GM23338 (cell line): ENCODE data around the gene UST. TPM values are rescaled to one million over a fixed set of nuclear protein-coding genes. Genes with fewer than 3 reads are reported as not detected.

Source experiments
- ATAC-seq: fragments of 200-7000 bp; cut with Tn5 transposase; 3 replicates; pipeline ENCODE4 v1.9.1; 2020
- DNase-seq: peaks from one replicate; pipeline ENCODE4 v3.0.0-alpha.2; 2015; ENCODE audit warnings: low spot score
- H2AFZ ChIP-seq: fragments of 200-600 bp; sonication (generic); 2 replicates; pipeline ENCODE4 v1.8.0; 2016; ENCODE audit warnings: antibody characterized with exemption, mild to moderate bottlenecking, moderate library complexity
- H3F3A ChIP-seq: fragments of 200-600 bp; sonication (generic); replicated peaks from 2 replicates; pipeline ENCODE4 v1.8.0; 2017; ENCODE audit warnings: antibody characterized with exemption, mixed run types, low read depth
- H3K27ac ChIP-seq: fragments of 200-600 bp; sonication (generic); 2 replicates; pipeline ENCODE4 v1.6.1; 2016; ENCODE audit warnings: low read depth
- H3K27me3 ChIP-seq: fragments of 200-600 bp; sonication (generic); 2 replicates; pipeline ENCODE4 v1.8.0; 2016; ENCODE audit warnings: mild to moderate bottlenecking, mixed run types, moderate library complexity; ENCODE audit not compliant: insufficient read depth
- H3K36me3 ChIP-seq: fragments of 200-600 bp; sonication (generic); 2 replicates; pipeline ENCODE4 v1.8.0; 2016; ENCODE audit warnings: mild to moderate bottlenecking; ENCODE audit not compliant: insufficient read depth
- H3K4me1 ChIP-seq: fragments of 200-600 bp; sonication (generic); 2 replicates; pipeline ENCODE4 v1.8.0; 2016; ENCODE audit warnings: mild to moderate bottlenecking, moderate library complexity; ENCODE audit not compliant: insufficient read depth
- H3K4me2 ChIP-seq: fragments of 200-600 bp; sonication (generic); 2 replicates; pipeline ENCODE4 v1.7.1; 2017; ENCODE audit warnings: mixed run types
- H3K4me3 ChIP-seq: fragments of 200-600 bp; sonication (generic); 2 replicates; pipeline ENCODE4 v1.6.1; 2016; ENCODE audit warnings: mixed run types
- H3K79me2 ChIP-seq: fragments of 200-600 bp; sonication (generic); replicated peaks from 2 replicates; pipeline ENCODE4 v1.8.0; 2017; ENCODE audit warnings: mild to moderate bottlenecking; ENCODE audit not compliant: insufficient read depth
- H3K9me2 ChIP-seq: fragments of 200-600 bp; sonication (generic); 2 replicates; pipeline ENCODE4 v1.8.0; 2017; ENCODE audit not compliant: insufficient read depth
- H4K20me1 ChIP-seq: fragments of 200-600 bp; sonication (generic); replicated peaks from 2 replicates; pipeline ENCODE4 v1.8.0; 2017; ENCODE audit warnings: mild to moderate bottlenecking; ENCODE audit not compliant: insufficient read depth
- H3K27ac Mint-ChIP-seq: 2 replicates; pipeline ENCODE4 v1.8.0; 2020; ENCODE audit warnings: inconsistent platforms, mild to moderate bottlenecking, moderate library complexity, mixed read lengths
- H3K27me3 Mint-ChIP-seq: 3 replicates; pipeline ENCODE4 v1.8.0; 2022; ENCODE audit warnings: low read depth, mild to moderate bottlenecking, moderate library complexity, mixed read lengths, inconsistent platforms; ENCODE audit not compliant: insufficient read depth, poor library complexity
- H3K36me3 Mint-ChIP-seq: 3 replicates; pipeline ENCODE4 v1.8.0; 2021; ENCODE audit warnings: low read depth, mild to moderate bottlenecking, inconsistent platforms, moderate library complexity, mixed read lengths
- H3K4me1 Mint-ChIP-seq: 3 replicates; pipeline ENCODE4 v1.8.0; 2020; ENCODE audit warnings: mild to moderate bottlenecking, inconsistent platforms, mixed read lengths
- H3K4me3 Mint-ChIP-seq: 3 replicates; pipeline ENCODE4 v1.8.0; 2021; ENCODE audit warnings: moderate library complexity, mild to moderate bottlenecking, inconsistent platforms, mixed read lengths
- H3K9me3 Mint-ChIP-seq: 3 replicates; pipeline ENCODE4 v1.8.0; 2020; ENCODE audit warnings: moderate library complexity, mild to moderate bottlenecking, inconsistent platforms, mixed read lengths
- EZH2 ChIP-seq: fragments of 200-600 bp; sonication (generic); IDR thresholded peaks from one replicate; pipeline ENCODE4 v1.8.0; 2017; ENCODE audit warnings: antibody characterized with exemption, mild to moderate bottlenecking, low read depth; ENCODE audit not compliant: unreplicated experiment
- POLR2AphosphoS5 ChIP-seq: IDR thresholded peaks from 2 replicates; pipeline ENCODE4 v1.6.1; 2016; ENCODE audit warnings: antibody characterized with exemption, low read depth
- STAT1 ChIP-seq: IDR thresholded peaks from one replicate; pipeline ENCODE4 v1.6.1; 2016; ENCODE audit warnings: antibody characterized with exemption; ENCODE audit not compliant: unreplicated experiment
- ZNF114 ChIP-seq: fragments of 250-450 bp; sonication (Bioruptor Pico); IDR thresholded peaks from 2 replicates; pipeline ENCODE4 v1.5.0; 2020; ENCODE audit warnings: mild to moderate bottlenecking, moderate library complexity
- polyA plus RNA-seq: library from polyadenylated mRNA; unstranded; fragments of >200 nt; fragmentation: Nextera tagmentation; extraction: Ambion mirVana; gene quantifications from 2 replicates; pipeline ENCODE4 v1.2.1, GENCODE V29; 2016
- total RNA-seq: library from RNA; depleted of rRNA; stranded (reverse); fragments of >200 nt; shearing (Covaris generic); gene quantifications from 2 replicates; pipeline ENCODE4 v1.2.3, GENCODE V29; 2014
- TF ChIP-seq, protein P1 (sequence below): IDR thresholded peaks from 2 replicates; pipeline ENCODE4 v1.6.1; 2016; ENCODE audit warnings: antibody characterized with exemption
- TF ChIP-seq, protein P2 (sequence below): fragments of 250-450 bp; sonication (Bioruptor Pico); IDR thresholded peaks from 2 replicates; pipeline ENCODE4 v1.5.0; 2020; ENCODE audit warnings: mild to moderate bottlenecking, moderate library complexity

Gene UST
- total and polyA plus RNA-seq, 2 experiments from 2014 or later: 12.6 to 33.0 TPM

DNA sequence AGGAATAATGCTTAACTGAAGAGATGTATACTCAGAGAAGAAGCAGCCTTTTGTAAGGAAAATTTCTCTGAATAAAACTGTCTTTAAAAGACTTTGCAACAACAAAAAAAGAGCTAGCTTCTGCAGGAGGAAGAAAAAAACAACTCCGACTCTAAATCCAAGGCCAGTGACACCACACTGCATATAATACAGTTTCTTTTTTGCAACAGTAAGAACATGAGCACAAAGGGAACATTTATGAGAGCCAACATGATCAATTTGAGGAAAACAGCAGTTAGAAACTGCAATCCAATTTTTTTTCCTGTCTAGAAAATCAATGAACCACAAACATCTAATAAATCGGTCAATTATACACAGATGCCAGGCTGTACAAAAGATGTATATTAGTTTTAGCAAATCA lies 42.9 kb upstream of the UST start:
- no peaks in the 10 kb centered on the region for H3K4me1 ChIP-seq
- peaks cover 4% of the 10 kb centered on the region; the same call in 1 of the 3 replicates for H3K36me3 Mint-ChIP-seq
- H3K27me3 Mint-ChIP-seq: peaks cover 2% of the 10 kb centered on the region
- no peak overlapping the region for H3K4me2 ChIP-seq
- H3K9me3 Mint-ChIP-seq: peaks cover 17% of the 10 kb centered on the region
- H3K27ac ChIP-seq: no peak overlapping the region
- DNase-seq (no peak), ATAC-seq (no peak)
- no peak overlapping the region for H3K4me3 ChIP-seq
- TF ChIP-seq, protein P1, sequence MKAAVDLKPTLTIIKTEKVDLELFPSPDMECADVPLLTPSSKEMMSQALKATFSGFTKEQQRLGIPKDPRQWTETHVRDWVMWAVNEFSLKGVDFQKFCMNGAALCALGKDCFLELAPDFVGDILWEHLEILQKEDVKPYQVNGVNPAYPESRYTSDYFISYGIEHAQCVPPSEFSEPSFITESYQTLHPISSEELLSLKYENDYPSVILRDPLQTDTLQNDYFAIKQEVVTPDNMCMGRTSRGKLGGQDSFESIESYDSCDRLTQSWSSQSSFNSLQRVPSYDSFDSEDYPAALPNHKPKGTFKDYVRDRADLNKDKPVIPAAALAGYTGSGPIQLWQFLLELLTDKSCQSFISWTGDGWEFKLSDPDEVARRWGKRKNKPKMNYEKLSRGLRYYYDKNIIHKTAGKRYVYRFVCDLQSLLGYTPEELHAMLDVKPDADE: no peak
- TF ChIP-seq, protein P2, sequence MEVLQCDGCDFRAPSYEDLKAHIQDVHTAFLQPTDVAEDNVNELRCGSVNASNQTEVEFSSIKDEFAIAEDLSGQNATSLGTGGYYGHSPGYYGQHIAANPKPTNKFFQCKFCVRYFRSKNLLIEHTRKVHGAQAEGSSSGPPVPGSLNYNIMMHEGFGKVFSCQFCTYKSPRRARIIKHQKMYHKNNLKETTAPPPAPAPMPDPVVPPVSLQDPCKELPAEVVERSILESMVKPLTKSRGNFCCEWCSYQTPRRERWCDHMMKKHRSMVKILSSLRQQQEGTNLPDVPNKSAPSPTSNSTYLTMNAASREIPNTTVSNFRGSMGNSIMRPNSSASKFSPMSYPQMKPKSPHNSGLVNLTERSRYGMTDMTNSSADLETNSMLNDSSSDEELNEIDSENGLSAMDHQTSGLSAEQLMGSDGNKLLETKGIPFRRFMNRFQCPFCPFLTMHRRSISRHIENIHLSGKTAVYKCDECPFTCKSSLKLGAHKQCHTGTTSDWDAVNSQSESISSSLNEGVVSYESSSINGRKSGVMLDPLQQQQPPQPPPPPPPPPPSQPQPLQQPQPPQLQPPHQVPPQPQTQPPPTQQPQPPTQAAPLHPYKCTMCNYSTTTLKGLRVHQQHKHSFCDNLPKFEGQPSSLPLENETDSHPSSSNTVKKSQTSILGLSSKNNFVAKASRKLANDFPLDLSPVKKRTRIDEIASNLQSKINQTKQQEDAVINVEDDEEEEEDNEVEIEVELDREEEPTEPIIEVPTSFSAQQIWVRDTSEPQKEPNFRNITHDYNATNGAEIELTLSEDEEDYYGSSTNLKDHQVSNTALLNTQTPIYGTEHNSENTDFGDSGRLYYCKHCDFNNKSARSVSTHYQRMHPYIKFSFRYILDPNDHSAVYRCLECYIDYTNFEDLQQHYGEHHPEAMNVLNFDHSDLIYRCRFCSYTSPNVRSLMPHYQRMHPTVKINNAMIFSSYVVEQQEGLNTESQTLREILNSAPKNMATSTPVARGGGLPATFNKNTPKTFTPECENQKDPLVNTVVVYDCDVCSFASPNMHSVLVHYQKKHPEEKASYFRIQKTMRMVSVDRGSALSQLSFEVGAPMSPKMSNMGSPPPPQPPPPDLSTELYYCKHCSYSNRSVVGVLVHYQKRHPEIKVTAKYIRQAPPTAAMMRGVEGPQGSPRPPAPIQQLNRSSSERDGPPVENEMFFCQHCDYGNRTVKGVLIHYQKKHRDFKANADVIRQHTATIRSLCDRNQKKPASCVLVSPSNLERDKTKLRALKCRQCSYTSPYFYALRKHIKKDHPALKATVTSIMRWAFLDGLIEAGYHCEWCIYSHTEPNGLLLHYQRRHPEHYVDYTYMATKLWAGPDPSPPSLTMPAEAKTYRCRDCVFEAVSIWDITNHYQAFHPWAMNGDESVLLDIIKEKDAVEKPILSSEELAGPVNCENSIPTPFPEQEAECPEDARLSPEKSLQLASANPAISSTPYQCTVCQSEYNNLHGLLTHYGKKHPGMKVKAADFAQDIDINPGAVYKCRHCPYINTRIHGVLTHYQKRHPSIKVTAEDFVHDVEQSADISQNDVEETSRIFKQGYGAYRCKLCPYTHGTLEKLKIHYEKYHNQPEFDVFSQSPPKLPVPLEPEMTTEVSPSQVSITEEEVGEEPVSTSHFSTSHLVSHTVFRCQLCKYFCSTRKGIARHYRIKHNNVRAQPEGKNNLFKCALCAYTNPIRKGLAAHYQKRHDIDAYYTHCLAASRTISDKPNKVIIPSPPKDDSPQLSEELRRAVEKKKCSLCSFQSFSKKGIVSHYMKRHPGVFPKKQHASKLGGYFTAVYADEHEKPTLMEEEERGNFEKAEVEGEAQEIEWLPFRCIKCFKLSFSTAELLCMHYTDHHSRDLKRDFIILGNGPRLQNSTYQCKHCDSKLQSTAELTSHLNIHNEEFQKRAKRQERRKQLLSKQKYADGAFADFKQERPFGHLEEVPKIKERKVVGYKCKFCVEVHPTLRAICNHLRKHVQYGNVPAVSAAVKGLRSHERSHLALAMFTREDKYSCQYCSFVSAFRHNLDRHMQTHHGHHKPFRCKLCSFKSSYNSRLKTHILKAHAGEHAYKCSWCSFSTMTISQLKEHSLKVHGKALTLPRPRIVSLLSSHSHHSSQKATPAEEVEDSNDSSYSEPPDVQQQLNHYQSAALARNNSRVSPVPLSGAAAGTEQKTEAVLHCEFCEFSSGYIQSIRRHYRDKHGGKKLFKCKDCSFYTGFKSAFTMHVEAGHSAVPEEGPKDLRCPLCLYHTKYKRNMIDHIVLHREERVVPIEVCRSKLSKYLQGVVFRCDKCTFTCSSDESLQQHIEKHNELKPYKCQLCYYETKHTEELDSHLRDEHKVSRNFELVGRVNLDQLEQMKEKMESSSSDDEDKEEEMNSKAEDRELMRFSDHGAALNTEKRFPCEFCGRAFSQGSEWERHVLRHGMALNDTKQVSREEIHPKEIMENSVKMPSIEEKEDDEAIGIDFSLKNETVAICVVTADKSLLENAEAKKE (CRISPR knock-in tag): no peak
- TF ChIP-seq ZNF114 (CRISPR knock-in tag) (no peak), POLR2AphosphoS5 (no peak), EZH2 (no peak), STAT1 (no peak)
- H3K4me1 Mint-ChIP-seq: peaks cover 7% of the 10 kb centered on the region; the same call in 2 of the 3 replicates
- no peaks in the 10 kb centered on the region for H3F3A ChIP-seq
- no peaks in the 10 kb centered on the region for H3K79me2 ChIP-seq
- H3K27me3 ChIP-seq: no peaks in the 10 kb centered on the region
- H3K4me3 Mint-ChIP-seq: no peak overlapping the region
- H4K20me1 ChIP-seq: no peaks in the 10 kb centered on the region
- no peak overlapping the region for H2AFZ ChIP-seq
- H3K9me2 ChIP-seq: peaks cover 9% of the 10 kb centered on the region
- no peaks in the 10 kb centered on the region for H3K36me3 ChIP-seq
- H3K27ac Mint-ChIP-seq: no peak overlapping the region
